Measurements from ENCODE around the gene SPTBN1. TPM values are rescaled to one million over a fixed set of nuclear protein-coding genes. Genes with fewer than 3 reads are reported as not detected.

SPTBN1 gene
- total and polyA plus RNA-seq, 2 experiments from 2014 or later: 125 to 435 TPM

GRCh38 chr2:54618646-54619565, 162.8 kb downstream of the SPTBN1 start:
- Histone ChIP-seq H3K27me3 (no peaks in the 10 kb centered on the region), H3K36me3 (peaks cover 46% of the 10 kb centered on the region), H3K4me3 (no peak overlapping the region), H3K27ac (peak overlapping the region; percentile 88), H3K4me1 (ENCODE audit: low read depth) (peaks cover 63% of the 10 kb centered on the region), H3K9me3 (ENCODE audit: low read depth) (no peaks in the 10 kb centered on the region)
- no peak for DNase-seq (ENCODE audit: low read depth in 1 of 2, low spot score in 1 of 2)
- TF ChIP-seq CTCF (IDR thresholded peaks at IDR 0.05; ENCODE audit: low read depth, low read length): no peak

- Histone ChIP-seq H3K4me1 (ENCODE audit: low read depth) (peaks cover 55% of the 10 kb centered on the region), H3K27ac (peak overlapping the region; percentile 88), H3K27me3 (no peaks in the 10 kb centered on the region), H3K36me3 (peaks cover 55% of the 10 kb centered on the region), H3K4me3 (no peak overlapping the region), H3K9me3 (ENCODE audit: low read depth) (no peaks in the 10 kb centered on the region)
- no peak for TF ChIP-seq CTCF (IDR thresholded peaks at IDR 0.05; ENCODE audit: low read depth, low read length)
- no peak for DNase-seq (ENCODE audit: low read depth in 1 of 2, low spot score in 1 of 2)
Observed at GRCh38 chr2:54619660-54620231, 163.6 kb downstream of the SPTBN1 start.

- peaks cover 43% of the 10 kb centered on the region for H3K4me1 ChIP-seq (ENCODE audit: low read depth)
- DNase-seq (ENCODE audit: low read depth in 1 of 2, low spot score in 1 of 2): no peak
- no peak overlapping the region for H3K27ac ChIP-seq
- no peaks in the 10 kb centered on the region for H3K27me3 ChIP-seq
- no peak for TF ChIP-seq CTCF (IDR thresholded peaks at IDR 0.05; ENCODE audit: low read depth, low read length)
- H3K9me3 ChIP-seq (ENCODE audit: low read depth): no peaks in the 10 kb centered on the region
- H3K36me3 ChIP-seq: peaks cover 67% of the 10 kb centered on the region
- H3K4me3 ChIP-seq: no peak overlapping the region
Observed at GRCh38 chr2:54620948-54621347, 164.8 kb downstream of the SPTBN1 start.

GRCh38 chr2:54624591-54625071, 168.5 kb downstream of the SPTBN1 start:
- no peak for TF ChIP-seq CTCF (IDR thresholded peaks at IDR 0.05; ENCODE audit: low read depth, low read length)
- Histone ChIP-seq H3K27ac (no peak overlapping the region), H3K36me3 (peaks cover 85% of the 10 kb centered on the region), H3K27me3 (no peaks in the 10 kb centered on the region), H3K9me3 (ENCODE audit: low read depth) (no peaks in the 10 kb centered on the region), H3K4me3 (no peak overlapping the region), H3K4me1 (ENCODE audit: low read depth) (peaks cover 6% of the 10 kb centered on the region)
- peak in 1 of 2 donors; percentile 75 for DNase-seq (ENCODE audit: low read depth in 1 of 2, low spot score in 1 of 2)

GRCh38 chr2:54626131-54626530, 170.0 kb downstream of the SPTBN1 start:
- Histone ChIP-seq H3K4me1 (ENCODE audit: low read depth) (no peaks in the 10 kb centered on the region), H3K4me3 (no peak overlapping the region), H3K36me3 (peaks cover 99% of the 10 kb centered on the region), H3K9me3 (ENCODE audit: low read depth) (no peaks in the 10 kb centered on the region), H3K27ac (peak overlapping the region; percentile 29), H3K27me3 (no peaks in the 10 kb centered on the region)
- no peak for DNase-seq (ENCODE audit: low read depth in 1 of 2, low spot score in 1 of 2)
- TF ChIP-seq CTCF (IDR thresholded peaks at IDR 0.05; ENCODE audit: low read depth, low read length): no peak
